ENCODE results near the gene SOS1. TPM values are rescaled to one million over a fixed set of nuclear protein-coding genes. Genes with fewer than 3 reads are reported as not detected.
A peak's percentile ranks its signal among the peaks of the same experiment; 100 is the strongest.

The SOS1 gene
- total RNA-seq, 1 donor from 2014 or later: 54.5 TPM

GRCh38 chr2:38957972-38958371, 162.9 kb downstream of the SOS1 start:
- Mint-ChIP-seq H3K9me3 (no peaks in the 10 kb centered on the region), H3K27ac (no peak overlapping the region), H3K36me3 (no peaks in the 10 kb centered on the region), H3K27me3 (ENCODE audit: low read depth) (no peaks in the 10 kb centered on the region), H3K4me3 (no peak overlapping the region), H3K4me1 (no peaks in the 10 kb centered on the region)
- TF ChIP-seq CTCF (IDR thresholded peaks at IDR 0.05; ENCODE audit: unreplicated experiment): no peak
- DNase-seq (ENCODE audit: low spot score in 2 of 2, unreplicated experiment in 2 of 2): no peak

GRCh38 chr2:38951766-38952165, 169.1 kb downstream of the SOS1 start:
- H3K9me3 Mint-ChIP-seq: peaks cover 4% of the 10 kb centered on the region
- TF ChIP-seq CTCF (IDR thresholded peaks at IDR 0.05; ENCODE audit: unreplicated experiment): no peak
- no peaks in the 10 kb centered on the region for H3K27me3 Mint-ChIP-seq (ENCODE audit: low read depth)
- no peak for DNase-seq (ENCODE audit: low spot score in 2 of 2, unreplicated experiment in 2 of 2)
- no peaks in the 10 kb centered on the region for H3K4me1 Mint-ChIP-seq
- no peak overlapping the region for H3K27ac Mint-ChIP-seq
- H3K36me3 Mint-ChIP-seq: no peaks in the 10 kb centered on the region
- no peak overlapping the region for H3K4me3 Mint-ChIP-seq

GRCh38 chr2:38948995-38949394, 171.9 kb downstream of the SOS1 start:
- Mint-ChIP-seq H3K4me1 (peaks cover 2% of the 10 kb centered on the region), H3K27ac (no peak overlapping the region), H3K27me3 (ENCODE audit: low read depth) (no peaks in the 10 kb centered on the region), H3K9me3 (peaks cover 4% of the 10 kb centered on the region), H3K36me3 (no peaks in the 10 kb centered on the region), H3K4me3 (no peak overlapping the region)
- no peak for TF ChIP-seq CTCF (IDR thresholded peaks at IDR 0.05; ENCODE audit: unreplicated experiment)
- DNase-seq (ENCODE audit: low spot score in 2 of 2, unreplicated experiment in 2 of 2): no peak

GRCh38 chr2:38948387-38948882, 172.4 kb downstream of the SOS1 start:
- no peak overlapping the region for H3K27ac Mint-ChIP-seq
- TF ChIP-seq CTCF (IDR thresholded peaks at IDR 0.05; ENCODE audit: unreplicated experiment): no peak
- H3K27me3 Mint-ChIP-seq (ENCODE audit: low read depth): no peaks in the 10 kb centered on the region
- H3K36me3 Mint-ChIP-seq: no peaks in the 10 kb centered on the region
- DNase-seq (ENCODE audit: low spot score in 2 of 2, unreplicated experiment in 2 of 2): no peak
- peaks cover 4% of the 10 kb centered on the region for H3K9me3 Mint-ChIP-seq
- H3K4me1 Mint-ChIP-seq: peaks cover 7% of the 10 kb centered on the region
- no peak overlapping the region for H3K4me3 Mint-ChIP-seq

GRCh38 chr2:38947241-38948239, 173.3 kb downstream of the SOS1 start:
- H3K9me3 Mint-ChIP-seq: peaks cover 4% of the 10 kb centered on the region
- TF ChIP-seq CTCF (IDR thresholded peaks at IDR 0.05; ENCODE audit: unreplicated experiment): peak; percentile 53
- H3K4me3 Mint-ChIP-seq: no peak overlapping the region
- H3K4me1 Mint-ChIP-seq: peaks cover 10% of the 10 kb centered on the region
- peak overlapping the region; percentile 59 for H3K27ac Mint-ChIP-seq
- peak in 1 of 2 experiments; percentile 54 for DNase-seq (ENCODE audit: low spot score in 2 of 2, unreplicated experiment in 2 of 2)
- H3K36me3 Mint-ChIP-seq: no peaks in the 10 kb centered on the region
- no peaks in the 10 kb centered on the region for H3K27me3 Mint-ChIP-seq (ENCODE audit: low read depth)

Data from mesothelial cell of epicardium (in vitro differentiated cells).